Fibroblast of upper back skin (primary cell): ENCODE results near the gene AP3S2.

ENCODE experiments used
- DNase-seq: peaks from one replicate; pipeline ENCODE4 v3.0.0-alpha.2; 2013

The AP3S2 gene

GRCh38 chr15:89812847-89813320 is 80.9 kb downstream of the AP3S2 start:
- no peak for DNase-seq

GRCh38 chr15:89812011-89812846 is 81.6 kb downstream of the AP3S2 start:
- no peak for DNase-seq

- DNase-seq, result no peak
These were observed 83.0 kb downstream of the AP3S2 start for GRCh38 chr15:89810837-89811236.

GRCh38 chr15:89809787-89810148 is 84.0 kb downstream of the AP3S2 start:
- DNase-seq, result no peak

- DNase-seq, result peak; percentile 25
These were observed 84.6 kb downstream of the AP3S2 start for GRCh38 chr15:89809093-89809786.

GRCh38 chr15:89808160-89808870 is 85.5 kb downstream of the AP3S2 start:
- DNase-seq, result no peak

- no peak for DNase-seq
These were observed 86.1 kb downstream of the AP3S2 start for GRCh38 chr15:89807689-89808088.

- DNase-seq, result no peak
These were observed 86.9 kb downstream of the AP3S2 start for GRCh38 chr15:89806559-89807550.

GRCh38 chr15:89806210-89806558 is 87.6 kb downstream of the AP3S2 start:
- DNase-seq, result no peak

GRCh38 chr15:89805241-89806209 is 88.3 kb downstream of the AP3S2 start:
- DNase-seq, result no peak

- no peak for DNase-seq
These were observed 89.6 kb downstream of the AP3S2 start for GRCh38 chr15:89803941-89804800.

- DNase-seq, result no peak
These were observed 90.6 kb downstream of the AP3S2 start for GRCh38 chr15:89802986-89803824.

GRCh38 chr15:89802231-89802928 is 91.4 kb downstream of the AP3S2 start:
- no peak for DNase-seq

GRCh38 chr15:89801471-89802195 is 92.2 kb downstream of the AP3S2 start:
- DNase-seq, result no peak

GRCh38 chr15:89799918-89800498 is 93.8 kb downstream of the AP3S2 start:
- no peak for DNase-seq

GRCh38 chr15:89799011-89799911 is 94.5 kb downstream of the AP3S2 start:
- no peak for DNase-seq
